Large intestine (tissue), 3 donors: Measurements from ENCODE around the gene C1GALT1C1L. TPM values are rescaled to one million over a fixed set of nuclear protein-coding genes. Genes with fewer than 3 reads are reported as not detected.
"Not testable (repeated sequence)": the region's sequence is repeated elsewhere in the genome, so short reads cannot be mapped to it uniquely, and the experiment has no call there.

ENCODE experiments used
- DNase-seq, 2 donors: peaks; one replicate each; pipeline versions ENCODE4 v3.0.0 to v3.0.0-alpha.2; 2013
- H3K27ac ChIP-seq: one replicate; pipeline ENCODE4 v1.5.1; 2013; ENCODE audit warnings: low read length
- H3K27me3 ChIP-seq: 2 replicates; pipeline ENCODE4 v1.6.1; 2013; ENCODE audit warnings: low read length; ENCODE audit not compliant: control insufficient read depth, insufficient read depth
- H3K36me3 ChIP-seq: 2 replicates; pipeline ENCODE4 v1.6.1; 2013; ENCODE audit warnings: low read length; ENCODE audit not compliant: control insufficient read depth, insufficient read depth
- H3K4me1 ChIP-seq: one replicate; pipeline ENCODE4 v1.6.1; 2013; ENCODE audit warnings: low read length; ENCODE audit not compliant: control insufficient read depth, insufficient read depth
- H3K4me3 ChIP-seq: one replicate; pipeline ENCODE4 v1.5.1; 2013; ENCODE audit warnings: low read length
- H3K9me3 ChIP-seq: one replicate; pipeline ENCODE4 v1.6.1; 2013; ENCODE audit warnings: mild to moderate bottlenecking, low read depth, low read length, moderate library complexity; ENCODE audit not compliant: control insufficient read depth
- WGBS: methylation state at CpG from one replicate; pipeline ENCODE4 v1.1.5; 2013; ENCODE audit warnings: low lambda C conversion rate; ENCODE audit not compliant: insufficient coverage; 5-methylcytosine and 5-hydroxymethylcytosine counted together
- polyA plus RNA-seq: library from polyadenylated mRNA; unstranded; fragments of 120-200 nt; gene quantifications from one replicate; pipeline ENCODE4 v1.2.1, GENCODE V29; 2013

Gene C1GALT1C1L
- polyA plus RNA-seq, 1 donor: 1.1 TPM

GRCh38 chr2:43708178-43708577 lies 31.9 kb upstream of the C1GALT1C1L start:
- WGBS: no CpG with 5 or more reads among the region's 6 CpGs
- H3K4me1 ChIP-seq: no peaks in the 10 kb centered on the region
- H3K9me3 ChIP-seq: no peaks in the 10 kb centered on the region
- H3K4me3 ChIP-seq: no peak overlapping the region
- DNase-seq: no peak
- H3K27ac ChIP-seq: no peak overlapping the region
- no peaks in the 10 kb centered on the region for H3K36me3 ChIP-seq
- H3K27me3 ChIP-seq: no peaks in the 10 kb centered on the region

GRCh38 chr2:43707255-43708015 lies 31.2 kb upstream of the C1GALT1C1L start:
- 100% methylated on average over 2 of the region's 7 CpGs for WGBS
- no peak overlapping the region for H3K4me3 ChIP-seq
- no peaks in the 10 kb centered on the region for H3K36me3 ChIP-seq
- no peak overlapping the region for H3K27ac ChIP-seq
- no peak for DNase-seq
- H3K27me3 ChIP-seq: no peaks in the 10 kb centered on the region
- H3K9me3 ChIP-seq: no peaks in the 10 kb centered on the region
- no peaks in the 10 kb centered on the region for H3K4me1 ChIP-seq

- no peak for DNase-seq
- H3K27ac ChIP-seq: no peak overlapping the region
- H3K4me3 ChIP-seq: no peak overlapping the region
- no peaks in the 10 kb centered on the region for H3K4me1 ChIP-seq
- H3K9me3 ChIP-seq: no peaks in the 10 kb centered on the region
- no peaks in the 10 kb centered on the region for H3K36me3 ChIP-seq
- no peaks in the 10 kb centered on the region for H3K27me3 ChIP-seq
Observed at GRCh38 chr2:43701111-43701510, 24.9 kb upstream of the C1GALT1C1L start.

GRCh38 chr2:43699761-43700160 lies 23.5 kb upstream of the C1GALT1C1L start:
- H3K4me3 ChIP-seq: no peak overlapping the region
- H3K4me1 ChIP-seq: no peaks in the 10 kb centered on the region
- no peaks in the 10 kb centered on the region for H3K9me3 ChIP-seq
- no peaks in the 10 kb centered on the region for H3K27me3 ChIP-seq
- no peak for DNase-seq
- no peak overlapping the region for H3K27ac ChIP-seq
- WGBS: 100% methylated on average over 1 of the region's 3 CpGs
- no peaks in the 10 kb centered on the region for H3K36me3 ChIP-seq

GRCh38 chr2:43698140-43698539 lies 21.9 kb upstream of the C1GALT1C1L start:
- DNase-seq, H3K4me1 ChIP-seq, H3K36me3 ChIP-seq, H3K27me3 ChIP-seq, H3K27ac ChIP-seq, H3K4me3 ChIP-seq, H3K9me3 ChIP-seq: not testable (repeated sequence)
- 86% methylated on average over 2 of the region's 6 CpGs for WGBS

GRCh38 chr2:43692428-43692994 lies 16.3 kb upstream of the C1GALT1C1L start:
- Histone ChIP-seq H3K27ac (no peak overlapping the region), H3K27me3 (no peaks in the 10 kb centered on the region), H3K4me3 (no peak overlapping the region), H3K9me3 (no peaks in the 10 kb centered on the region), H3K36me3 (no peaks in the 10 kb centered on the region), H3K4me1 (no peaks in the 10 kb centered on the region)
- 86% methylated on average over 2 of the region's 5 CpGs for WGBS
- DNase-seq: no peak

- H3K36me3 ChIP-seq: no peaks in the 10 kb centered on the region
- H3K9me3 ChIP-seq: no peaks in the 10 kb centered on the region
- no CpG with 5 or more reads among the region's 2 CpGs for WGBS
- no peaks in the 10 kb centered on the region for H3K27me3 ChIP-seq
- H3K27ac ChIP-seq: no peak overlapping the region
- DNase-seq: no peak
- no peaks in the 10 kb centered on the region for H3K4me1 ChIP-seq
- no peak overlapping the region for H3K4me3 ChIP-seq
Observed at GRCh38 chr2:43689999-43690398, 13.8 kb upstream of the C1GALT1C1L start.

- DNase-seq: no peak
Observed at GRCh38 chr2:43685357-43685756, 9.1 kb upstream of the C1GALT1C1L start.

GRCh38 chr2:43677783-43678182 lies 1.6 kb upstream of the C1GALT1C1L start:
- not testable (repeated sequence) for H3K36me3 ChIP-seq, H3K9me3 ChIP-seq, H3K4me3 ChIP-seq, H3K27me3 ChIP-seq, H3K27ac ChIP-seq, DNase-seq, H3K4me1 ChIP-seq
- no CpG with 5 or more reads among the region's 32 CpGs for WGBS

More at GRCh38 chr2:43685357-43685756, 9.1 kb upstream of the C1GALT1C1L start:
- Histone ChIP-seq H3K27ac (no peak overlapping the region), H3K27me3 (no peaks in the 10 kb centered on the region), H3K9me3 (no peaks in the 10 kb centered on the region), H3K4me3 (no peak overlapping the region), H3K4me1 (no peaks in the 10 kb centered on the region), H3K36me3 (no peaks in the 10 kb centered on the region)
- no CpG with 5 or more reads among the region's 5 CpGs for WGBS

GRCh38 chr2:43675646-43676321 lies 445 bp downstream of the C1GALT1C1L start:
- Histone ChIP-seq H3K4me3 (peak overlapping the region; percentile 51), H3K36me3 (no peaks in the 10 kb centered on the region), H3K27ac (no peak overlapping the region), H3K27me3 (no peaks in the 10 kb centered on the region), H3K9me3 (no peaks in the 10 kb centered on the region), H3K4me1 (peaks cover 3% of the 10 kb centered on the region)
- DNase-seq: peak in 1 of 2 donors; percentile 3
- 78% methylated on average over 5 of the region's 14 CpGs for WGBS
